Cortex of kidney (tissue), 1 donor: ENCODE measurements around the gene HECTD2.
"Not testable (repeated sequence)": the region's sequence is repeated elsewhere in the genome, so short reads cannot be mapped to it uniquely, and the experiment has no call there.

Source experiments
- DNase-seq: peaks from one replicate; lab custom pipeline; 2025; lab: John Stamatoyannopoulos, UW

Gene HECTD2

GRCh38 chr10:91411621-91412020 lies 1.5 kb downstream of the HECTD2 start:
- no peak for DNase-seq

GRCh38 chr10:91412354-91413087 lies 2.4 kb downstream of the HECTD2 start:
- no peak for DNase-seq

GRCh38 chr10:91415816-91416215 lies 5.7 kb downstream of the HECTD2 start:
- DNase-seq, result no peak

- DNase-seq, result no peak
These were observed 6.3 kb downstream of the HECTD2 start for GRCh38 chr10:91416339-91416855.

- no peak for DNase-seq
These were observed 8.3 kb downstream of the HECTD2 start for GRCh38 chr10:91418416-91418815.

- DNase-seq, result no peak
These were observed 10.7 kb downstream of the HECTD2 start for GRCh38 chr10:91420868-91421267.

GRCh38 chr10:91422915-91423314 lies 12.8 kb downstream of the HECTD2 start:
- no peak for DNase-seq

- no peak for DNase-seq
These were observed 13.9 kb downstream of the HECTD2 start for GRCh38 chr10:91424016-91424415.

GRCh38 chr10:91432175-91432574 lies 22.0 kb downstream of the HECTD2 start:
- no peak for DNase-seq

GRCh38 chr10:91433620-91434019 lies 23.5 kb downstream of the HECTD2 start:
- DNase-seq, result no peak

GRCh38 chr10:91434041-91434440 lies 23.9 kb downstream of the HECTD2 start:
- DNase-seq, result no peak

- DNase-seq, result no peak
These were observed 25.1 kb downstream of the HECTD2 start for GRCh38 chr10:91435241-91435640.

- not testable (repeated sequence) for DNase-seq
These were observed 28.1 kb downstream of the HECTD2 start for GRCh38 chr10:91438228-91438627.

- no peak for DNase-seq
These were observed 34.4 kb downstream of the HECTD2 start for GRCh38 chr10:91444211-91445182.

GRCh38 chr10:91452063-91452462 lies 41.9 kb downstream of the HECTD2 start:
- DNase-seq, result no peak

GRCh38 chr10:91453535-91453934 lies 43.4 kb downstream of the HECTD2 start:
- DNase-seq, result no peak

- DNase-seq, result not testable (repeated sequence)
These were observed 45.0 kb downstream of the HECTD2 start for GRCh38 chr10:91455135-91455534.

GRCh38 chr10:91460681-91461080 lies 50.5 kb downstream of the HECTD2 start:
- no peak for DNase-seq

GRCh38 chr10:91462423-91462822 lies 52.3 kb downstream of the HECTD2 start:
- no peak for DNase-seq

- DNase-seq, result no peak
These were observed 54.4 kb downstream of the HECTD2 start for GRCh38 chr10:91464500-91464899.

- DNase-seq, result no peak
These were observed 55.1 kb downstream of the HECTD2 start for GRCh38 chr10:91465261-91465660.

- no peak for DNase-seq
These were observed 57.0 kb downstream of the HECTD2 start for GRCh38 chr10:91467114-91467513.

GRCh38 chr10:91471602-91472001 lies 61.5 kb downstream of the HECTD2 start:
- DNase-seq, result no peak
